ENCODE results near the gene ITGB2. TPM values are rescaled to one million over a fixed set of nuclear protein-coding genes. Genes with fewer than 3 reads are reported as not detected.
"Not testable (repeated sequence)": the region's sequence is repeated elsewhere in the genome, so short reads cannot be mapped to it uniquely, and the experiment has no call there.

The ITGB2 gene
- polyA plus RNA-seq, 3 donors: 12.3 to 16.9 (median 12.4) TPM

DNA sequence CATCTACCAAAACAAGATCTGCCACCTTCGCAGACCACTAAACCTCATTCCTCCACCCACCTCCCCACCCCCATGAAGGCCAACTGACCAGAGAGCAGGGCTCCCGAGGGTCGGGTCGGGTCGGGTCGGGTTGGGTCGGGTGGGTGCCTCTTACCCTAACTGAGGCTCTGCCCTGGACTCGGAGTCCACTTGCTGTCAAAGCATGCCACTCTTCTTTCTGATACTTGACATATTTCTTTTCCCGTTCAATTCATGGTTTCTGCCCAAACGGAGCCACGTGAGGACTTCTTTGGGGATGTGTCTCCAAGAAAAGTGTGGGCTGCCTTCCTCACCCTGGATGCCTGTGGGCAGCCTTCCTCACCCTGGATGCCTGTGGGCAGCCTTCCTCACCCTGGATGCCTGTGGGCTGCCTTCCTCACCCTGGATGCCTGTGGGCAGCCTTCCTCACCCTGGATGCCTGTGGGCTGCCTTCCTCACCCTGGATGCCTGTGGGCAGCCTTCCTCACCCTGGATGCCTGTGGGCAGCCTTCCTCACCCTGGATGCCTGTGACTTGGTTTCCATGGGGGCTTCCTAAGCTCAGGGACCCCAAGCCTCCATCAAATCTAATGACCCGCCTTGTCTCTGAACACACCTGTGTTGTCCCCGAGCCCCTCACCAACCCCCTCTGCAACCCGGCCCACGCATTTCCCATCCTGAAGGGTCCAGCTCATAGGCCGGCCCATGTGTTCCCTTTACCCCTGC, 8.0 kb upstream of the ITGB2 start:
- not testable (repeated sequence) for DNase-seq

DNA sequence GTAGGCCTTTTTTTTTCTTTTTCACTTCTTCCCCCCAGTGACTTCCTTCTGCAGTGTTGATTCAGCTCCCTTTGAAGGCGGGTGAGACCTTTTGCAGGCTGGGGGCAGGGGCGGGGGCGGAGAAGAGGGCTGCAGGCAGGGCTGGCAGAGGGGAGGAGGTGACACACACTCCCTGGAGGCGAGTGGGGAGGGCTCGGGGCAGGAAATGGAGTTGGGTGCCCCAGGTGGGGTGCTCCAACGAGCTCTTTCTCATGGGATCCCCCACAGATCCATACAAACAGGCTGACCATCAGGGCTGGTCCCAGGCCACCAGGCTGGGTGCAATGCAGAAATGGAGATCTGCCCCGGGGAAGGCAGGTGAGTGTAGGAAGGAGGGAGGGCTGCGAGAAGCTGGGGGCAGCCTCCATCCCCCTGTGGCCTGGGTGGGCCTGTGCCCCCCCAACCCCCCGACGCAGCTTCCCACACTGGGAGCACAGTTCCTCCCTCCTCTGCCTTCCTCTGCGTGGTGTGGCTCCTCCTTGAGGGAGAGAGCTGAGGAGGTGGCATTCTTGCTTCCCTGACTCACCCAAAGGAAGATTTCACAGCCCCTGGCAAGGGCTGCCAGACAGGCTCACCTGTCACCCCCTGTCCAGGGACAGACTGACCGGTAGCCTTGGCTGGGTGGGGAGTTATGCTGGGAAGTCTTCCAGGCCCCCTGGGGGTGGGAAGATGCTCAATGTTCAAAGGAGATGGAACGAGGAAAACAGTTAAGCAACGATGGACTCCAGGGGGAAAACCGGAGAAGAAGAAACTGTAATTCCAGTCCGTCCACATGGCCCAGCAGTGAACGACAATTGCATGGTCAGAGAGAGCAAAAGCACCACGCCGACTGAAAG, 7.1 kb upstream of the ITGB2 start:
- peak; percentile 36 for DNase-seq

GRCh38 chr21:44927259-44927586, 6.5 kb upstream of the ITGB2 start:
- DNase-seq: no peak

DNA sequence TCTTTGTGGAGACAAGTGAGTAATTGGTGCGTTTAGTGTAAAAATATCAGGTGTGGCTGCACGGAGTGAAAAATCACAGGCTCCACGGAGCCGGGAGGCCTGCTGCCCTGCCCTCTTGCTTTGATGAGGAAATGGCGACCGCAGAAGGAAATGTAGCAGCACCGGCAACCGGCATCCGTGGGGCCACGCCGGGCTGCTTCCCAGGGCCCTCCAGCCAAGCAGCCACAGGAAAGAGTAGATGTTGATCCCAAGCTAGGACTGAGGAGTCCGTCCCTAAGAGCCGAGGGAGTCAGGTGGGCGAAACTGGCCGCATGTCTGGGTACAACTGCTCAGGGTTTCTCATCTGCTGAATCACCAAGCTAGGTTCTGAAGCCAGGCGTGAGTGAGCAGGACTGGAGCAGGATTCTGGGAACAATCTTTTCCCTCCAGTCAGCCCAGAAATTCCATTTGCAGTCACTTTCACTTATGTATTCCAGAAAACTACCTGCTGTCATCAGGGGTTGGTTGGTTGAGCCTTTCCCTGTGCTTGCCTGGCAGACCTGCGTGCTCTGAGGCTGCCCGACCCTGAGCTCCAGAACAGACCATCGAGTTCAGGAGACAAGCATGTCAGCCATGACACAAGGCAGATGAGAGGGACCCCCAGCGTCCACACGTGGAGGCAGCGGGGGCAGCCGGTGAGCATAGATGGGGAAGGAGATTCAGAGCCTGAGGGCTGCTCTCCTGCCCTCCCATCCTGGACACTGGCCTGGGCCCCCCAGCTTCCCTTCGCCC, 5.8 kb upstream of the ITGB2 start:
- no peak for DNase-seq

DNA sequence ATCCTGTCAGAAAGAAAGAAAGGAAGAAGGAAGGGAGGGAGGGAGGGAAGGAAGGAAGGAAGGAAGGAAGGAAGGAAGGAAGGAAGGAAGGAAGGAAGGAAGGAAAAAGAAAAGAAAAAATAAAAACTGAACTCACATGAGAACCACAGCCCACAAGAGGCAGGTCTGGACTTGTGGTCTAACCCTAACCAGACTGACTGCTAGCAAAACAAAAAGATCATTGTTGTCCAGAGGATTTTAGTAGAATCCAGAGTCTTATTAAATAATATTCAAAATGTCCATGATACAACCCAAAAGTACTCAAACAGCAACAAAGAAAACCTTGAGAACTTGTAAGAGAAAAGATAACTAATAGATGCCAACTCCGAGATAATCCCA, 4.7 kb upstream of the ITGB2 start:
- no peak for DNase-seq

- DNase-seq: no peak
These were observed 4.1 kb upstream of the ITGB2 start for GRCh38 chr21:44924606-44925377.

DNA sequence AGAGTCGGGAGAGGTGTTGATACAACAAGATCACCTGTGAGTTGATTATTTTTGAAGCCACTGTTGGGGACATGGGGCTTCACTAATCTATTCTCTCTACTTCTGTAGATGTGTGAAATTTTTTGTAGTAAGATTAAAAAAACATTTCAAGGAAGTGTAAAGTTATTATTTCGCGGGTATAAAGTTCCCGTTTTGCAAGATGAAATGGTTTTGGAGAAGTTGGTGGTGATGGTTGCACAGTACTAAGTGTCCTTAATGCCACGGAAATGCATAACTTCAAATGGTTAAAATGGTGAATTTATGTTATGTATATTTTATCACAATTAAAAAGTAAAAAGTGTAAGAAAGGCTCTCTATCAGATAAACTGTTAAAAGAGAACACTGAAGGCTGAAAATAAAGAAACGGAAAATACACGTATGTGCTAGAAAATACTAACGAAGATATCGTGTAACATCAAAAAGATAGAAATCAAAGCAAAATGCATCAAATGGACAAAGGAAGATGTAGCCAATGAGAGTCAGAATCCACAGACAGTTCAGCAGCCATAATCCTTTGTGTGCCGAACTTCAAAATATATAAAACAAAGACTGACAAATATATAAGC, 2.9 kb upstream of the ITGB2 start:
- DNase-seq: no peak

DNA sequence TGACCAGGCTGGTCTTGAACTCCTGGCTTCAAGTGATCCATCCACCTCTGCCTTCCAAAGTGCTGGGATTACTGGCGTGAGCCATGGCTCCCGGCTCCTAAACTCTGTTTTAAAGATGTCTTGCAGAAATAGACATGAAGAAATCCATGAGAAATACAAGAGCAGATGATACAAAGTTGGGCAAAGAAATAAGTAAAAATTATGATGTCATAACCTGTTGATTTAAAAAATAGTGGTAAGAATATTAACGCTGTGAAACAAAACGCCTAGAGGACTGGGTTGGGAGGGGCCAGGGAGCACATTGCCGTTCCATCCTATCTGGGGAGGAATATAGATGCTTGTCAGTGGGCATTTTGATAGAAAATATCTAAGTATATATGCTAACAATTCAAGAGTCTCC, 1.2 kb upstream of the ITGB2 start:
- no peak for DNase-seq

GRCh38 chr21:44919913-44920693, 596 bp downstream of the ITGB2 start:
- DNase-seq: no peak

DNA sequence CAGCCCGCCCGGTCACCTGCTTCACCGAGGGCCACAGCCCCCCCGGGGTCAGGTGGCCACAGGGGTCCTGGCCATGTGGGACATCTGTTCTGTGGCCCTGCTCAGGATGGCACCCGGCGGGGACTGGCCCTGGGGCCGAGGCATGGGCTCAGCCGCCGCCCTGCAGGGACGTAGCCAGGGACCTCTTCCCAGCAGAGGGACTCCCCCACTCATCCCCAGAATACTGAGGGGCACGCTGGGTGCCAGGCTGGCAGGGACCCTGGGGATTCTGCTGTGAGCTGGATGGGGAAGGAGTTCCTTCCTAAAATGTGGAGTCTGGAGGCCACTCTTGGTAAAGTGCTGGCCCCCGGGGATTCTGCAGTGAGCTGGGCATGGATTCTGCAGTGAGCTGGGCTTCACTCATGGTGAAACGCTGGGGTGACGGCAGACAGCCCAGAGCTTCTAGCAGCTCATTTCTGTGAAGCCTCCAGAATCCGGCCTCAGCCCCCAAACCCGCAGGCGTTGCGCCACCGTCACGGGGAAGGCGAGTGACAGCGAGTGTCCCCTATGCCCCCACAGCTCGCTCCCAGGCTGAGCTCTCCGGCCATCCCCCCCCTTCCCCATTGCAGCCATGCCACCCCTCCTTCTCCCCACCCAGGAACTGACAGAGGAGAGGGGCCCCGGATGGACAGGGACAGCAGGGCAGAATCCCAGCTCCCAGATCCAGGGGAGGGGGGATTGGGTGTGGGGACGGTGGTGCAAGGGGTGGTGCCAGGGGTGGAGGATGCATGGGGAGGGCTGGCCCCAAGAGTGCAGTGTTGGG, 1.4 kb downstream of the ITGB2 start:
- no peak for DNase-seq

GRCh38 chr21:44918581-44919033, 2.1 kb downstream of the ITGB2 start:
- no peak for DNase-seq

GRCh38 chr21:44918107-44918470, 2.6 kb downstream of the ITGB2 start:
- no peak for DNase-seq

DNA sequence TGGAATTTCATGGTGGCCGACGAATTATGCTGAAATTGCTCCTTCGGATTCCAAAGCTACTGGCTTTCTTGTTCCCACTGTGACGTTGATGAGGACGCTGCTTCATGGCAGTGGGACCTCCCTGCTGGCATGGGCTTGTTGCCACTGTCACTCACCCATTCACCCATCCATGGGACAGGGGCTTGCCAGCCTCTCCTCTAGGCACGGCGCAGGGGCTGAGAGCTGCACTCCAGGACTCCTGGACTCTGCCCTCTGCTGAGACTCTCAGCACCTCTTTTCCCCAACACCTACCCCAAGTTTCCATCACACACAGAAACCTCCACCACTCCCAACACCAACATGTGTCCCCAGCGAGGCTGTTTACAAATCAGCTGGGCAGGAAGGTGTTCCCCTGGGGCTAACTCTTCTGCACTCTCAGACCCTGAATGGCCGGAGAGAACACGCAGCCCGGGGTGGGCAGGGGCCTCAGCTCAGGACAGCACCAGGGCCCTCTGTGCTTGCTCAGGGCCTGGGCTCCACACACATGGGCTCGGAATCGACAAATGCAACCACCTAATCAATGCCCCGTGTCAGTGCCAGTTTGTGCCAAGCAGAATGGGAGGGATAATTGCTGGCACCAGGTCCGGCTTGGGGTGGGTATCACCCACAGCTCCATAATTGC, 3.1 kb downstream of the ITGB2 start:
- DNase-seq: no peak

- DNase-seq: no peak
These were observed 3.7 kb downstream of the ITGB2 start for GRCh38 chr21:44916965-44917364.

- no peak for DNase-seq
These were observed 6.4 kb downstream of the ITGB2 start for GRCh38 chr21:44914176-44914874.

DNA sequence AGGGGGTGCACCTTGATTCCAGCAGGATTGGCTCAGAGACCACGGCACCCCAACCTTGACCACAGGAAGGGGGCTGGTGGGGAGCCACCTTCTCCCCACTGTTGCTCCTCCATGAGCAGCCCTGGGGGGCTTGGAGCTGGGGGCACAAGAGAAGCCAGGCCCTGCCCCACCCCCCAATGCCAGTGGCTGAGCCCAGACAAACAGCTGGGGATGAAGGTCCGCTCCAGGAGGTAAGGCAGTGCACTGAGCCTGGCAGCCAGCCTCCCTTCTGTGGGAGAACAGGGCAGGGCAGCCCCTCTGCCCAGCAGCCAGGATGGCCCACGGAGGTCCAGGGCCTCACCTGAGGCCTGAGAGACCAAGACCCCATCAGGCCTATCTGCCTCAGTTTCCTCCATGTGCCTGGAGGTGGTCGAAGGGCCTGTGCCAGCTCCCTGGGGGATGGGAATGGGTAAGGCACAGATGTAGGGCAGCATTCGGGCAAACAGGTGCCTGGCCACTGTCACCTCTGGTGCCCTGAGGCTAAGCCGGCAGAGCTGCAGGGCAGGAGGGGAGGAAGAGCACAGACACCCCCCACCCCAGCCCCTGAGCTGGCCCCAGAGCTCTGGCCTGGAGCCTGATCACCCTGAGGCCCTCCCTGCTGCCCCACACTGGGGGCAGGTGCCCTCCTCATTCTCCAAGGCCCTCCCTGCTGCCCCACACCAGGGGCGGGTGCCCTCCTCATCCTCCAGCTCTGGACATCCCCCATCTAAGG, 7.1 kb downstream of the ITGB2 start:
- no peak for DNase-seq

All from renal pelvis (tissue), 4 donors.